Astrocyte (in vitro differentiated cells and primary cell): Measurements from ENCODE around the gene CFAP65.

Source experiments
- EZH2 ChIP-seq: IDR thresholded peaks from 2 replicates; pipeline ENCODE4 v1.6.1; 2012; ENCODE audit warnings: mild to moderate bottlenecking, low read length, inconsistent platforms; ENCODE audit not compliant: insufficient read depth
- TF ChIP-seq, protein P1 (sequence below): IDR thresholded peaks from 2 replicates; pipeline ENCODE4 v1.5.1; 2011; ENCODE audit warnings: low read depth, mild to moderate bottlenecking, inconsistent platforms, low read length, moderate library complexity; ENCODE audit not compliant: insufficient read depth

DNA sequence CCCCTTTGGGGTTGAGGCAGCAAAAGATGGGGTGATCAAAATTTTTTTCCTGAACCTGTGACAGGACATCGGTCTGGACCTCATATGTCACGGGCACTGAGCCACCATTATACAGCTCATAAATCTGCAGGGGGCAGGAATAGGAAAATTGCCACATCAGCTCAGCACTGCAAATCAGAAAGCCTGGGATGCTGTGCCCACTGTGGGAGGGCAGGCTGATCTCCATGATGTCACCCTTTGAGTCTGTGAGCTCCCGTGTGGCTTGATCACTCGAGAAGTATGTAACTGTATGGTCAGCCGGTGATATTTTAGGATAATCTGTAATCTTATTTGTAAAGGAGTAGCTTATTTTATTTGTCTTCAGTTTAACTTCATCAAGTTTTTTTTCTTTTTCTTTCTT is 30.4 kb downstream of the CFAP65 start:
- TF ChIP-seq, protein P1, sequence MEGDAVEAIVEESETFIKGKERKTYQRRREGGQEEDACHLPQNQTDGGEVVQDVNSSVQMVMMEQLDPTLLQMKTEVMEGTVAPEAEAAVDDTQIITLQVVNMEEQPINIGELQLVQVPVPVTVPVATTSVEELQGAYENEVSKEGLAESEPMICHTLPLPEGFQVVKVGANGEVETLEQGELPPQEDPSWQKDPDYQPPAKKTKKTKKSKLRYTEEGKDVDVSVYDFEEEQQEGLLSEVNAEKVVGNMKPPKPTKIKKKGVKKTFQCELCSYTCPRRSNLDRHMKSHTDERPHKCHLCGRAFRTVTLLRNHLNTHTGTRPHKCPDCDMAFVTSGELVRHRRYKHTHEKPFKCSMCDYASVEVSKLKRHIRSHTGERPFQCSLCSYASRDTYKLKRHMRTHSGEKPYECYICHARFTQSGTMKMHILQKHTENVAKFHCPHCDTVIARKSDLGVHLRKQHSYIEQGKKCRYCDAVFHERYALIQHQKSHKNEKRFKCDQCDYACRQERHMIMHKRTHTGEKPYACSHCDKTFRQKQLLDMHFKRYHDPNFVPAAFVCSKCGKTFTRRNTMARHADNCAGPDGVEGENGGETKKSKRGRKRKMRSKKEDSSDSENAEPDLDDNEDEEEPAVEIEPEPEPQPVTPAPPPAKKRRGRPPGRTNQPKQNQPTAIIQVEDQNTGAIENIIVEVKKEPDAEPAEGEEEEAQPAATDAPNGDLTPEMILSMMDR = no peak
- no peak for TF ChIP-seq EZH2
